A673 (cell line): ENCODE measurements around the gene ASB13. TPM values are rescaled to one million over a fixed set of nuclear protein-coding genes. Genes with fewer than 3 reads are reported as not detected.
A peak's percentile ranks its signal among the peaks of the same experiment; 100 is the strongest.

Experiments
- BruUV-seq: library from RNA; stranded (reverse); fragments of 400-500 nt; replicated peaks from 2 replicates; lab custom pipeline; 2021; lab: Mats Ljungman, UMichigan
- CTCF ChIA-PET: fragments of 300-600 bp; sonication (Branson Sonifier 250); formaldehyde crosslinking; loops from one replicate; lab custom pipeline; 2022; ENCODE audit warnings: antibody characterized with exemption; lab: Charles Lee
- POLR2A ChIA-PET: fragments of 300-600 bp; sonication (Branson Sonifier 250); formaldehyde crosslinking; loops from one replicate; lab custom pipeline; 2022; ENCODE audit warnings: antibody characterized with exemption; ENCODE audit not compliant: low non-redundant PET; lab: Charles Lee
- DNase-seq: peaks from one replicate; pipeline ENCODE4 v3.0.0-alpha.2; 2015; ENCODE audit warnings: low spot score
- H3K27ac ChIP-seq: fragments of 200-600 bp; sonication (generic); 2 replicates; pipeline ENCODE4 v1.5.1; 2016; ENCODE audit warnings: mixed run types, low read depth, mild to moderate bottlenecking, mixed read lengths, antibody characterized with exemption, low read length; ENCODE audit not compliant: poor library complexity, severe bottlenecking
- H3K27me3 ChIP-seq: fragments of 200-600 bp; sonication (generic); replicated peaks from 2 replicates; pipeline ENCODE4 v1.6.1; 2017; ENCODE audit warnings: mixed run types, low read depth, mild to moderate bottlenecking, mixed read lengths, antibody characterized with exemption, low read length; ENCODE audit not compliant: insufficient read depth, poor library complexity
- H3K36me3 ChIP-seq: fragments of 200-600 bp; sonication (generic); 2 replicates; pipeline ENCODE4 v1.6.1; 2016; ENCODE audit warnings: mixed run types, mild to moderate bottlenecking, mixed read lengths, antibody characterized with exemption, low read length; ENCODE audit not compliant: insufficient read depth, poor library complexity, severe bottlenecking
- H3K4me1 ChIP-seq: fragments of 200-600 bp; sonication (generic); 2 replicates; pipeline ENCODE4 v1.6.1; 2017; ENCODE audit warnings: mixed run types, mild to moderate bottlenecking, mixed read lengths, antibody characterized with exemption, low read length; ENCODE audit not compliant: insufficient read depth, poor library complexity, severe bottlenecking
- H3K4me3 ChIP-seq: fragments of 200-600 bp; sonication (generic); 2 replicates; pipeline ENCODE4 v1.5.1; 2016; ENCODE audit warnings: low read depth, mixed run types, mild to moderate bottlenecking, mixed read lengths, low read length; ENCODE audit not compliant: poor library complexity, severe bottlenecking
- H3K9me3 ChIP-seq: fragments of 200-600 bp; sonication (generic); 2 replicates; pipeline ENCODE4 v1.6.1; 2016; ENCODE audit warnings: mixed run types, low read depth, mild to moderate bottlenecking, mixed read lengths, antibody characterized with exemption, low read length; ENCODE audit not compliant: poor library complexity, severe bottlenecking
- EZH2 ChIP-seq: fragments of 200-600 bp; sonication (generic); IDR thresholded peaks from 2 replicates; pipeline ENCODE4 v1.6.1; 2017; ENCODE audit warnings: borderline replicate concordance, low read depth, mild to moderate bottlenecking, mixed read lengths, antibody characterized with exemption, low read length; ENCODE audit not compliant: poor library complexity, severe bottlenecking
- intact Hi-C: fragments of 100-400 bp; cut with micrococcal nuclease; formaldehyde crosslinking; loops from one replicate; pipeline ENCODE4 v1.10.0; 2022; ENCODE audit not compliant: unreplicated experiment
- total RNA-seq: library from RNA; stranded (reverse); gene quantifications from 2 replicates; pipeline ENCODE4 v1.2.3, GENCODE V29; 2021
- TF ChIP-seq, protein P1 (sequence below): fragments of 300-800, 200-600 bp; sonication (generic); conservative IDR thresholded peaks from 2 replicates; pipeline ENCODE4 v1.5.1; 2017; ENCODE audit warnings: low read depth, mild to moderate bottlenecking, antibody characterized with exemption, low read length, moderate library complexity, mixed read lengths

ASB13 gene
- total RNA-seq, 1 experiment from 2014 or later = 11.9 TPM

DNA sequence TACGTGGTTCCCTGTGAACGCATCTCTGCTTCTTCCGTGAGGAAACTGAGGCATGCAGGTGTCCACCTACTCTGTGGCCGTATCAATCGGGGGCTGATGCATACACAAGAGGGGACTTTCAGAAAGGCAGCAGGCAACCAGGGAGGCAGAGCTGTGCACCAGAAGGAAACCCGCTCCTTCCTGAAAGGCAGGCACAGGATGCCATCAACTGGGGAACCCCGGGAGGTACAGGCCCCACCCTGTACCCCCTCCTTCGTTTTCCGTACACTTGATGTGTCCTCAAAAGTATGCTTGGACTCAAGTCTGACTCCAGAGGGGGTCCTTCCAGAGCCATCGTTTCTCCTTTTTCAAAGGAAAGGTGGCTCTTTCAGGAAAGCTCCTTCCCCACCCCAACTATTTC is 59.5 kb downstream of the ASB13 start:
- no peaks in the 10 kb centered on the region for H3K27me3 ChIP-seq
- no peaks in the 10 kb centered on the region for H3K9me3 ChIP-seq
- DNase-seq = no peak
- TF ChIP-seq, protein P1, sequence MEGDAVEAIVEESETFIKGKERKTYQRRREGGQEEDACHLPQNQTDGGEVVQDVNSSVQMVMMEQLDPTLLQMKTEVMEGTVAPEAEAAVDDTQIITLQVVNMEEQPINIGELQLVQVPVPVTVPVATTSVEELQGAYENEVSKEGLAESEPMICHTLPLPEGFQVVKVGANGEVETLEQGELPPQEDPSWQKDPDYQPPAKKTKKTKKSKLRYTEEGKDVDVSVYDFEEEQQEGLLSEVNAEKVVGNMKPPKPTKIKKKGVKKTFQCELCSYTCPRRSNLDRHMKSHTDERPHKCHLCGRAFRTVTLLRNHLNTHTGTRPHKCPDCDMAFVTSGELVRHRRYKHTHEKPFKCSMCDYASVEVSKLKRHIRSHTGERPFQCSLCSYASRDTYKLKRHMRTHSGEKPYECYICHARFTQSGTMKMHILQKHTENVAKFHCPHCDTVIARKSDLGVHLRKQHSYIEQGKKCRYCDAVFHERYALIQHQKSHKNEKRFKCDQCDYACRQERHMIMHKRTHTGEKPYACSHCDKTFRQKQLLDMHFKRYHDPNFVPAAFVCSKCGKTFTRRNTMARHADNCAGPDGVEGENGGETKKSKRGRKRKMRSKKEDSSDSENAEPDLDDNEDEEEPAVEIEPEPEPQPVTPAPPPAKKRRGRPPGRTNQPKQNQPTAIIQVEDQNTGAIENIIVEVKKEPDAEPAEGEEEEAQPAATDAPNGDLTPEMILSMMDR = no peak
- TF ChIP-seq EZH2 = no peak
- no TSS peak for BruUV-seq
- POLR2A ChIA-PET = no interaction called here
- no peaks in the 10 kb centered on the region for H3K4me1 ChIP-seq
- CTCF ChIA-PET = no interaction called here
- H3K36me3 ChIP-seq = no peaks in the 10 kb centered on the region
- H3K27ac ChIP-seq = no peak overlapping the region
- no peak overlapping the region for H3K4me3 ChIP-seq
- intact Hi-C loops = loop anchor here (10.0 kb wide), 1 partner anchor 562 kb away; no protein-coding TSS in a partner anchor

DNA sequence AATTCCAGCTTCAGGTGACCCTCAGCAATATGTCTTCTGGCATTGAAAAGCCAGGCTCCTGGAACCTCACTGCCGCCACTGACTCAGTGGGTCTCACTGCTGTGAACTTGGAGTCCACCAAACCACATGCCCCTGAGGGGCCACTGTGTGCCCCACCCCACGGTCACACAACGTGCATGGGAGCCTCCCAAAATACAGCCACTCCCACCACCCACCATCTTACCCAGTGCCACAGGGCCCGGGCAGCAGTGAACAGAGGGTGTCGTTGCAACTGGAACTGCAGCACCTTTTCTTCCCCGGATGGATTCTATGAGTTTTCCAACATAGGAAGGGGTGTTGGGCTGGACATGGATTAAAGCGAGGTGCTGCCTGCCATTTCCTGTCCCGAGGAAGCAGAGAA is 60.1 kb downstream of the ASB13 start:
- ChIA-PET CTCF (no interaction called here), POLR2A (no interaction called here)
- Histone ChIP-seq H3K4me3 (no peak overlapping the region), H3K9me3 (no peaks in the 10 kb centered on the region), H3K4me1 (no peaks in the 10 kb centered on the region), H3K36me3 (no peaks in the 10 kb centered on the region), H3K27me3 (no peaks in the 10 kb centered on the region), H3K27ac (no peak overlapping the region)
- no peak for DNase-seq
- TF ChIP-seq EZH2 = no peak
- TF ChIP-seq, protein P1 = no peak
- BruUV-seq = no TSS peak
- intact Hi-C loops = loop anchor here (10.0 kb wide), 1 partner anchor 562 kb away; no protein-coding TSS in a partner anchor

DNA sequence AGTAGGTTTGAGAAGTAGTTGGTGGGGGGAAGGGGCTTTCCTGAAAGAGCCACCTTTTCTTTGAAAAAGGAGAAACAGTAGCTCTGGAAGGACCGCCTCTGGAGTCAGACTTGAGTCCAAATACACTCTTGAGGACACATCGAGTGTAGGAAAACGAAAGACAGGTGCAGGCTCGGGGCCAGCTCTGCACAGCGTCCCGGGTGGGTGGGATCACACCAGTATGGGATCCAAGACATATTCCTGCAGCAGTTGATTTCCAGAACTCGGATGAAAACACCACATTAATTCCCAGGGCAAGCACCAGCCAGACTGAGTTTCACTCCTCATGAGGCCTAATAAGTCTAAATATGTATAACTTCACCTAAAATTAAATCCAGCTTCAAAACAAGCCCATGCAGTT is 61.4 kb downstream of the ASB13 start:
- no peak for TF ChIP-seq EZH2
- TF ChIP-seq, protein P1 = no peak
- DNase-seq = peak; percentile 39
- ChIA-PET POLR2A (no interaction called here), CTCF (interaction anchor here (0.7 kb wide), 1 partner anchor 1022 kb away, joined by 3 read pairs; no protein-coding TSS in a partner anchor)
- Histone ChIP-seq H3K36me3 (no peaks in the 10 kb centered on the region), H3K4me1 (no peaks in the 10 kb centered on the region), H3K27me3 (no peaks in the 10 kb centered on the region), H3K27ac (no peak overlapping the region), H3K9me3 (no peaks in the 10 kb centered on the region), H3K4me3 (no peak overlapping the region)
- no TSS peak for BruUV-seq
- intact Hi-C loops = loop anchor here (10.0 kb wide), 1 partner anchor 560 kb away; no protein-coding TSS in a partner anchor
